Measurements from ENCODE around the gene MTHFD2. TPM values are rescaled to one million over a fixed set of nuclear protein-coding genes. Genes with fewer than 3 reads are reported as not detected.

The MTHFD2 gene
- total RNA-seq, 1 experiment from 2014 or later: 118 TPM

DNA sequence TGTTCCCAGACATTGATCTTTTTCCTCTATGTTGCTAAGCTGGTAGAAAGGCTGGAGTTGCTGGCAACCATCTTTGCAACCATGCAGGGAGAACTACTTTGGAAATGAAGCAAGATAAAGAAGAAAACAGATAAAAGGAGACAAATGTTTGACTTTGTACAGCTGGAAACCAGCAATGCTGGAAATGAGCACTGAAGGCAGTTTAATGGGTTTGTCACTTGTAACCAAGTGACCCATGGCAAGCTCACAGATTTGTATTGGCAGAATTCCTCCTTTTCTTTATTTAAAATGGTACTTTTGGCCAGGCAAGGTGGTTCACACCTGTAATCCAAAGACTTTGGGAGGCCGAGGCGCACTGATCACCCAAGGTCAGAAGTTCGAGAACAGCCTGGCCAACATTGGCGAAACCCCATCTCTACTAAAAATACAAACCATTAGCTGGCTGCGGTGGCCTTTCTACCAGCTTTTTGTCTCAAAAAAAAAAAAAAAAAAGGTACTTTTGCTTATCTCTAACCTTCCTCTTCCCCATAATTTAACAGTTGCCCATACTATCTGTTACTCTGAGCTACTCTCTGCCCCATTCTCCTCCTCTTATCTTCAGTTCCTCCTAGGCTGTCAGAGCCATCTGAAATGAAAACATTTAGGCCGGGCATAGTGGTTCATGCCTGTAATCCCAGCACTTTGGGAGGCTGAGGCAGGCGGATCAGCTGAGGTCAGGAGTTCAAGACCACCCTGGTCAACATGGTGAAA, 48.7 kb upstream of the MTHFD2 start:
- ATAC-seq: no peak
- H3K4me3 ChIP-seq (ENCODE audit: low read length): no peak overlapping the region
- intact Hi-C loops (cut with micrococcal nuclease): no loop called here
- no peak overlapping the region for H3K9ac ChIP-seq (ENCODE audit: low read length)
- no peaks in the 10 kb centered on the region for H3K9me2 ChIP-seq (replicated peaks; ENCODE audit: low read length)
- no peak overlapping the region for H3K4me2 ChIP-seq (ENCODE audit: low read length)
- no peak overlapping the region for H2AFZ ChIP-seq (ENCODE audit: low read length)
- H3K27me3 ChIP-seq (ENCODE audit: low read length): no peaks in the 10 kb centered on the region
- H3K9me3 ChIP-seq (ENCODE audit: low read length): no peaks in the 10 kb centered on the region
- H3K4me1 ChIP-seq (ENCODE audit: insufficient read depth, low read length): peaks cover 13% of the 10 kb centered on the region
- BruUV-seq (replicated peaks): no TSS peak
- POLR2A ChIA-PET (ENCODE audit: unreplicated experiment): interaction anchor here (0.6 kb wide), 1 partner anchor 168 kb away, joined by 3 read pairs; no protein-coding TSS in a partner anchor
- TF ChIP-seq EZH2phosphoT487 (IDR thresholded peaks at IDR 0.05; ENCODE audit: borderline replicate concordance, low read length) (no peak), EZH2 (IDR thresholded peaks at IDR 0.05; ENCODE audit: low read length, unreplicated experiment) (no peak), CTCF (conservative IDR thresholded peaks at IDR 0.05; ENCODE audit: low read depth, low read length) (no peak)
- H3K27ac ChIP-seq (ENCODE audit: low read length): no peak overlapping the region
- H3K36me3 ChIP-seq (ENCODE audit: low read depth, low read length): 0 out of 2 replicates have a peak, but pooled peaks cover 9% of the 10 kb centered on the region
- CTCF ChIA-PET: interaction anchor here (0.6 kb wide), 1 partner anchor 1314 kb away, joined by 4 read pairs; no protein-coding TSS in a partner anchor
- H3K79me2 ChIP-seq (ENCODE audit: low read length): peaks cover 16% of the 10 kb centered on the region
- H4K20me1 ChIP-seq (ENCODE audit: low read length): no peaks in the 10 kb centered on the region
- peaks cover 6% of the 10 kb centered on the region for H3F3A ChIP-seq (ENCODE audit: low read length, unreplicated experiment)
- DNase-seq: no peak

GRCh38 chr2:74152954-74153353, 45.5 kb upstream of the MTHFD2 start:
- Histone ChIP-seq H3K9ac (ENCODE audit: low read length) (no peak overlapping the region), H3K36me3 (ENCODE audit: low read depth, low read length) (peaks cover 27% of the 10 kb centered on the region), H2AFZ (ENCODE audit: low read length) (no peak overlapping the region), H3K9me2 (replicated peaks; ENCODE audit: low read length) (no peaks in the 10 kb centered on the region), H3K4me3 (ENCODE audit: low read length) (no peak overlapping the region), H3F3A (ENCODE audit: low read length, unreplicated experiment) (peaks cover 6% of the 10 kb centered on the region), H4K20me1 (ENCODE audit: low read length) (no peaks in the 10 kb centered on the region), H3K27me3 (ENCODE audit: low read length) (no peaks in the 10 kb centered on the region), H3K27ac (ENCODE audit: low read length) (no peak overlapping the region), H3K9me3 (ENCODE audit: low read length) (no peaks in the 10 kb centered on the region), H3K4me1 (ENCODE audit: insufficient read depth, low read length) (0 out of 2 replicates have a peak, but pooled peaks cover 4% of the 10 kb centered on the region), H3K4me2 (ENCODE audit: low read length) (no peak overlapping the region), H3K79me2 (ENCODE audit: low read length) (no peaks in the 10 kb centered on the region)
- ATAC-seq: no peak
- ChIA-PET CTCF (no interaction called here), POLR2A (ENCODE audit: unreplicated experiment) (no interaction called here)
- DNase-seq: no peak
- BruUV-seq (replicated peaks): TSS peak; percentile 3
- intact Hi-C loops (cut with micrococcal nuclease): no loop called here
- no peak for TF ChIP-seq CTCF (conservative IDR thresholded peaks at IDR 0.05; ENCODE audit: low read depth, low read length)
- no peak for TF ChIP-seq EZH2 (IDR thresholded peaks at IDR 0.05; ENCODE audit: low read length, unreplicated experiment)

- Histone ChIP-seq H2AFZ (ENCODE audit: low read length) (no peak overlapping the region), H3F3A (ENCODE audit: low read length, unreplicated experiment) (peaks cover 5% of the 10 kb centered on the region), H3K36me3 (ENCODE audit: low read depth, low read length) (peaks cover 40% of the 10 kb centered on the region), H4K20me1 (ENCODE audit: low read length) (no peaks in the 10 kb centered on the region), H3K9ac (ENCODE audit: low read length) (no peak overlapping the region), H3K27ac (ENCODE audit: low read length) (no peak overlapping the region), H3K27me3 (ENCODE audit: low read length) (no peaks in the 10 kb centered on the region), H3K9me2 (replicated peaks; ENCODE audit: low read length) (no peaks in the 10 kb centered on the region), H3K4me3 (ENCODE audit: low read length) (no peak overlapping the region), H3K79me2 (ENCODE audit: low read length) (no peaks in the 10 kb centered on the region), H3K4me2 (ENCODE audit: low read length) (no peak overlapping the region), H3K9me3 (ENCODE audit: low read length) (no peaks in the 10 kb centered on the region), H3K4me1 (ENCODE audit: insufficient read depth, low read length) (no peaks in the 10 kb centered on the region)
- ChIA-PET CTCF (no interaction called here), POLR2A (ENCODE audit: unreplicated experiment) (interaction anchor here (0.8 kb wide), 1 partner anchor 272 kb away, joined by 8 read pairs; no protein-coding TSS in a partner anchor)
- intact Hi-C loops (cut with micrococcal nuclease): no loop called here
- TF ChIP-seq CTCF (conservative IDR thresholded peaks at IDR 0.05; ENCODE audit: low read depth, low read length): no peak
- no peak for TF ChIP-seq EZH2 (IDR thresholded peaks at IDR 0.05; ENCODE audit: low read length, unreplicated experiment)
- no peak for TF ChIP-seq EZH2phosphoT487 (IDR thresholded peaks at IDR 0.05; ENCODE audit: borderline replicate concordance, low read length)
- no peak for ATAC-seq
- no TSS peak for BruUV-seq (replicated peaks)
- DNase-seq: no peak
These were observed 42.6 kb upstream of the MTHFD2 start for GRCh38 chr2:74155830-74156229.

All from PC-3 (cell line).